GM19372 (cell line): ENCODE measurements around the gene MRPL37.
"Not testable (repeated sequence)": the region's sequence is repeated elsewhere in the genome, so short reads cannot be mapped to it uniquely, and the experiment has no call there.

Experiments used
- ATAC-seq: cut with Tn5 transposase; IDR thresholded peaks from one replicate; pipeline ENCODE4 v1.9.1; 2021; ENCODE audit warnings: mild to moderate bottlenecking, low read depth, moderate library complexity; ENCODE audit not compliant: unreplicated experiment

Gene MRPL37

DNA sequence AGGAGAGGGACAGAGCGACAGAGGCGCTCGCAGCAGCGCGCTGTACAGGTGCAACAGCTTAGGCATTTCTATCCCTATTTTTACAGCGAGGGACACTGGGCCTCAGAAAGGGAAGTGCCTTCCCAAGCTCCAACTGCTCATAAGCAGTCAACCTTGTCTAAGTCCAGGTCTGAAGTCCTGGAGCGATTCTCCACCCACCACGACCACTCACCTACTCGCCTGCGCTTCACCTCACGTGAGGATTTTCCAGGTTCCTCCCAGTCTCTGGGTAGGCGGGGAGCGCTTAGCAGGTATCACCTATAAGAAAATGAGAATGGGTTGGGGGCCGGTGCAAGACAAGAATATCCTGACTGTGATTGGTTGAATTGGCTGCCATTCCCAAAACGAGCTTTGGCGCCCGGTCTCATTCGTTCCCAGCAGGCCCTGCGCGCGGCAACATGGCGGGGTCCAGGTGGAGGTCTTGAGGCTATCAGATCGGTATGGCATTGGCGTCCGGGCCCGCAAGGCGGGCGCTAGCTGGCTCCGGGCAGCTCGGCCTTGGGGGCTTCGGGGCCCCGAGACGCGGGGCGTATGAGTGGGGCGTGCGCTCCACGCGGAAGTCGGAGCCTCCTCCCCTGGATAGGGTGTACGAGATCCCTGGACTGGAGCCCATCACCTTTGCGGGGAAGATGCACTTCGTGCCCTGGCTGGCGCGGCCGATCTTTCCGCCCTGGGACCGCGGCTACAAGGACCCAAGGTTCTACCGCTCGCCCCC lies at the start of gene MRPL37, which contains the start of gene CYB5RL:
Gene MRPL37, plus strand, starts transcription at position 403 of the 754 bp plus-strand sequence. Its CDS starts 77 bp downstream, at position 480.
Gene CYB5RL, minus strand, starts transcription at position 266 of the 754 bp plus-strand sequence. CDS start 4,414 bp downstream, outside the sequence.
- peak; percentile 98 for ATAC-seq

- ATAC-seq = no peak
These were observed 49.0 kb upstream of the MRPL37 start for GRCh38 chr1:54151013-54151412.

DNA sequence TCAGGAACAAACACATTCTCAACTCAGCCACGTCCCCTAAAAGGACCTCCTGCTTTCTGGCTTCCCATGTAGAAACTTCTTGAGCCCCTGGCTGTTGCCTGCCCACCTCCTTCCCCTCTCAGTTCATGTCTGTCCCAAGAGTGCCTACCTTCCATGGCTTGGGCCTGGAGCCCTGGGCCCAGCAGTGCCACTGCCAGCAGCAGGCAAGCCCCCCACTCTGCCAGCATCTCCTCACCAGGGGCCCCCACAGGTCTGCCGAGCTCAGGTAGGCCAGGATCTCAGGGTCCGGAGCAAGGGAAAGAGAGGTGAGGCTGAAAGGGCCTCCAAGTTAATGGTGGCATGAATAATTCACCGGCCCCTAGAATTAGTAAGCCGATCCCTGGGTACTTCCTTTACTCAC lies 47.3 kb upstream of the MRPL37 start, which contains the start of gene CDCP2:
Gene CDCP2, minus strand, starts transcription at position 305 of the 400 bp plus-strand sequence. Its CDS starts 78 bp downstream, at position 227.
- no peak for ATAC-seq

DNA sequence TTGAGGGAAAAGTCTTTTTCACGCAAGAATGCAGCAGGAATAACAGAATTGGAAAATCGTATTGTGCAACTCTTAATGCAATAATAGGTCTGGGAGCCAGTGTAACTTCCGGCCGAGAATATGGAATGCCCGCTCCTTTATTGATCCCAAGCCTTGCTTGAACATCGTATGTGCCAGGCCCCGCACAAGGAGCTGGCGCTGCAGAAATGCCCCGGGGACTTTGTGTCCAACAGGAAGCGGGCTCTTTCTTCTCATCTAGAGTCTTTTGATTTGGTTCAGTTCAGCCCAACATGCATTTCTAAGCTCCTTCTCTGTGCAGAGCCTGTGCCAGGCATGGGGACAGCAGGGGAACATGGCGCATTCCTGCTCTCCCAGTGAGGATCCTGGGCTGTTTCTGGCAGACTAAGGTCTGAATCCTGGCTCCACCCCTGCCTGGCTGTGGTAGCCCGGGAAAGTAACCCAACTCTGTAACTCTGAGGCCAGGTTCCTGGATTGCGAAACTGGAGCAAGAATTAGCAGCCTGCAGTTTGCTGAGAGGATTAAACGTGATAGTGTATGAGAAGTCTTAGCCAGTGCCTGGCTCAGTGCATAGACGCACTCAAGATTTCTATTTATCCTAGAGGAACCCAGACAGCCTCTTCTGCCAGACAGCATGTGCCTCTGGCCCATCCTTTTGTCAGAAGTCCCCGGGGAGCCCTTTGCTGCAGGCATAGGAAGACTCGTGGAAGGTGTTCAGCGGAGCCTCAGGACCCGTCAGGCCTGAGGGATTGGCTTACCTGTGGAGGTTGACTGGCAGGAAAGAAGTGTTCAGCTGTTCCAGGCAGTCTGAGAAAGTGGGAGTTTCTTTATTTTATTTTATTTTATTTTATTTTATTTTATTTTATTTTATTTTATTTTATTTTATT lies 46.2 kb upstream of the MRPL37 start:
- ATAC-seq = no peak

DNA sequence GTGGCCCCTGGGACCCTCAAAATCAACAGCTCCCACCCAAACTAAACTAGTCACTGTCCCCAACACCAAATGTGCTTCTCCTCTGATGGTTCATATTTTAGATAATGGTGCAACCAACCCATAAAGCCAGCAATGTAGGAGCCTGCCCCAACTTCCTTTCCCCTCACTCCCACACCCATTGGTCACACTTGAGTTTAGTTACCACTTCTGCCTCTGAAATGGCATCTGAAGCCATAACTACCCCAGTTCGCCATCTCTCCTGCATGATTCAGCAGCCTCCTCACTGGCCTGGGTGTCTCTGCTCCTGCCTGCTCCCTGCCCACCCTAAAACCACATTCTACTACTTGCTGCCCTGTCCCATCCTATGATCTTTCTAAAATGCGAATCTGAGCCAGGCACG lies 43.8 kb upstream of the MRPL37 start:
- no peak for ATAC-seq

DNA sequence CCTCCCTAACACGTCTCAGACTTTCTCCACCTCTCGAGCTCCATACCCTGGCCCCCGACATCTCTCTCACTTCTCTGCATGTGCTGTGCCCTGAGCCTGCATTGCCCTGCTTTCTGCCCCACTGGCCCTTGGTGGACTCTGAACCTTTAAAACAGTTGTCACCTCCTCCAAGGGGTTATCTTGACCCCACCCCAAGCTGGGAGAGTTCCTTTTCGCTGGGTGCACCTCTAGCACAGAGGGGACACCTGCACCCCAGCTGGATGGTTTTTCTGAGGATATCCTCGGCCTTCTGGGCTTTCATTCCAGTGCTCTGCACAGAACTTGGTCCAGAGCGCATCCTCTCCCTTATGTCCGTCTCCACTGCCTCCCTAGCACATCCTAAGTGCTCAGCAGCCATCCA lies 43.0 kb upstream of the MRPL37 start:
- no peak for ATAC-seq

DNA sequence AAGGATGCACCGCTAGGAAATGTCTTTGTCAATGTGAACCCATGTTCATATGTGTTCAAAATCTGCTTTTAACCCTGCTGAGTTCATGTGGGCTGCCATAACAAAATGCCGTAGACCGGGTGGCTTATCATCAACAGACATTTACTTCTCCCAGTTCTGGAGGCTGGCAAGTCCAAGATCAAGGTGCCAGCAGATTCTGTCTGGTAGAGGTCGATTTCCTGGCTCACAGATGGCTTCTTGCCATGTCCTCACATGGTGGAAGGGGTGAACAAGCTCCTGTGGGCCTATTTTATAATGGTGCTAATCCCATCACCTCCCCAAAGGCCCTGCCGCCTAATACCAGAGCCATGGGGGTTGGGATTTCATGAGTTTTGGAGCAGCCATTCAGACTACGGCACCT lies 42.6 kb upstream of the MRPL37 start:
- ATAC-seq = no peak

- no peak for ATAC-seq
These were observed 41.9 kb upstream of the MRPL37 start for GRCh38 chr1:54158071-54158470.

- no peak for ATAC-seq
These were observed 40.1 kb upstream of the MRPL37 start for GRCh38 chr1:54159733-54160316.

- no peak for ATAC-seq
These were observed 39.6 kb upstream of the MRPL37 start for GRCh38 chr1:54160351-54160750.

GRCh38 chr1:54161495-54162168 lies 38.3 kb upstream of the MRPL37 start:
- ATAC-seq = no peak

DNA sequence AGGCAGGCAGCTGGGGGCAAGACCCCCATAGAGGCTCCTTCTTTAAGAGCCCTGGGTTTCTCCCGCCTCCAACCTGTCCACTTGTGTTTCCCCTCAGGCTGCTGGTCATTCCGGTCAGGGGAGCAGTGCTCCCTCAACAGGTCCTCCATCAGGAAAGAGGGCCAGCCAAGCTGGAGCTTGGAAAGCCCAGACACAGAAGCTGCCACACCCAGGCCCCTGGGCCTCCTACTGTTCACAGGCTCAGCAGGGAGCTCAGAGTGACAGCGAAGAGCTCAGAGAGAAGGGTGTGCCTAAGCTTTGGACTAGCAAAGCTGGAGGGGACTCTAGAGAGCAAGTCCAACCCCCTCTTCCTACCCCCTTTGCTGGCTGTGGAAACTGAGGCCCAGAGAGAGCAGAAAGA lies 36.9 kb upstream of the MRPL37 start:
- no peak for ATAC-seq

DNA sequence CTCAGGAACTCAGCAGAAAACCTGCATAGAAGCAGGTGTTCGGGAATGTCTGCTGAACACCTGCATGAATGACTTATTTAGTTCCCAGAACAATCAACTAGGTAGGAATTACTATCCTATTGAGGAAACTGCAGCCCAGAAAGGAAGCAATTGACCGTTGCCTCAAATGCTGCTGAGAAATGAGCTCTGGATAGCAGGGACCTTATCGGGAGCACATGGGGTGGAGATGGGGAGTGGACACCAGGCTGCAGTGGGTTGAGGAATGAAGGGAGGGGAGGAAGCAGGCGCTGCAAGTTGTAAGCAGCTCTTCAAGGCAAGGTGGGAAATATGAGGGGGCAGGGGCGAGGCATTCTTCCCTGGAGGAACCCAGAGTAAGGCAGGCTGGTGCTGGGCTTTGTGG lies 36.4 kb upstream of the MRPL37 start:
- ATAC-seq = no peak

- no peak for ATAC-seq
These were observed 34.8 kb upstream of the MRPL37 start for GRCh38 chr1:54165146-54165545.

GRCh38 chr1:54166357-54166756 lies 33.6 kb upstream of the MRPL37 start:
- not testable (repeated sequence) for ATAC-seq

DNA sequence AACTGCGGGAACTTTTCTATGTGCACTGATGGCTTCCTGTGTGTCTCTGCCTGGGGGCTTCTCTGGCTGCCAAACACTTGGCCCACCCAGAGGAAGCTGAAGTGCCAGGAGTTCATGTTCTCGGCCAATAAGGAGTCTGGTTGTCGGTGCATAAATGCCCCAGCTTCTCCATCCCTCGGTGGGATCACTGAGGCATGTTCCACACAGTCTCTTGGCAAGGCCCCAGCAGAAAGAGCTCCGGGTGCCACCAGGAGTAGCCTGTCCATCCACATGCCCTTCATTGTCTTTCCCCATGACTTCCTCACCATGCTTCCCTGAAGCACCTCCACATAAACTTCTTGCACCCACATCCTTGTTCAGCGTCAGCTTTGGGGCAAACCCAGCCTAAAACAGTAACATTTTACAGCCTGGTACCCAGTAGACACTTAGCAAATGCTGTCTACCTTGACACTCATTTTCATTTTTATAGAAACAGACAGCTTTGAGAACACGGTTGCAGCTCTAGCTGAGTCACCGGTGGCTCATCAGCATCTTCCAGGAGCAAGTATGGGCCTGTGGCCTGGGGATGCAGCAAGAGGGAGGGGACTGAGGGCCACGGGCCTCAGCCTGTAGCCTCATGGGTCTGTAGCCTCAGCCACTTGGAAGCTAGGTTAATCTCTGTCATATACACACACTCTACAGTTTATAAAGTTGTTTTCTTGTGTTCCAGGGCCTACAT lies 32.4 kb upstream of the MRPL37 start:
- no peak for ATAC-seq

GRCh38 chr1:54168206-54168965 lies 31.6 kb upstream of the MRPL37 start:
- ATAC-seq = no peak

GRCh38 chr1:54169068-54169467 lies 30.9 kb upstream of the MRPL37 start:
- ATAC-seq = no peak

- no peak for ATAC-seq
These were observed 29.0 kb upstream of the MRPL37 start for GRCh38 chr1:54171016-54171415.
